HUES64 (cell line): ENCODE data around the gene NEMF.
"Not testable (repeated sequence)": the region's sequence is repeated elsewhere in the genome, so short reads cannot be mapped to it uniquely, and the experiment has no call there.

Source experiments
- H3K27ac ChIP-seq: 2 replicates; pipeline ENCODE4 v1.7.0; 2013; ENCODE audit warnings: low read depth, low read length, inconsistent platforms
- H3K27me3 ChIP-seq: 2 replicates; pipeline ENCODE4 v1.6.1; 2013; ENCODE audit warnings: mild to moderate bottlenecking, low read length; ENCODE audit not compliant: insufficient read depth
- H3K36me3 ChIP-seq: 2 replicates; pipeline ENCODE4 v1.6.1; 2013; ENCODE audit warnings: mild to moderate bottlenecking, low read length; ENCODE audit not compliant: insufficient read depth
- H3K4me1 ChIP-seq: 2 replicates; pipeline ENCODE4 v1.6.1; 2013; ENCODE audit warnings: mild to moderate bottlenecking, low read length, moderate library complexity; ENCODE audit not compliant: insufficient read depth
- H3K4me3 ChIP-seq: 2 replicates; pipeline ENCODE4 v1.5.1; 2013; ENCODE audit warnings: mild to moderate bottlenecking, low read length, moderate library complexity
- H3K9ac ChIP-seq: 2 replicates; pipeline ENCODE4 v1.6.1; 2013; ENCODE audit warnings: mild to moderate bottlenecking, low read depth, low read length
- H3K9me3 ChIP-seq: 2 replicates; pipeline ENCODE4 v1.6.1; 2013; ENCODE audit warnings: low read depth, low read length; ENCODE audit not compliant: insufficient read depth
- WGBS: fragments of 150-250, 120-280 bp; methylation state at CpG from one replicate; pipeline ENCODE4 v1.1.7; 2013; ENCODE audit warnings: missing lambda C conversion rate; 5-methylcytosine and 5-hydroxymethylcytosine counted together

Gene NEMF

DNA sequence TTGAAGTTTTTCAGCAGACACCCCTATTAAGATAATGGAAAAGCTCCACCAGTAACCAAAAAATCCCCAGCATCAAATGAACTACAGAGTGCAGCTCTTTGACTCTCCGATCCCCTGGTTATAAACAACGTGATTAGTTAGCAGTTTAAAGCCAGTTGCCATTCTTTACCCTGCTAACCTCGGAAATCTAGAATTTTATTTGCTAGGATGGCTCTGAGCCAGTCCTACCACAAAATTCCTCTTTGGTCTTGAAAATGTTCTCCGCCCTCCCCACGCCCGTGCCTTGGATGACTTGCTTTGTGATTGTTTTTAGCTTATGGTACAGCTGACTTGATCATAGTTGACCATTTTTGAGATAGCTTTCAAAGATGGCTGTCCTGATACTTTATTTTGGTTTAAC, 83.4 kb downstream of the NEMF start:
- Histone ChIP-seq H3K9me3 (no peaks in the 10 kb centered on the region), H3K4me1 (peaks cover 8% of the 10 kb centered on the region; the same call in 1 of the 2 replicates), H3K27me3 (no peaks in the 10 kb centered on the region), H3K4me3 (peak overlapping the region; percentile 98), H3K36me3 (peaks cover 17% of the 10 kb centered on the region), H3K27ac (peak overlapping the region; percentile 91; the same call in 1 of the 2 replicates), H3K9ac (peak overlapping the region; percentile 99)
- WGBS, result 66% methylated on average over 6 of the region's 6 CpGs

DNA sequence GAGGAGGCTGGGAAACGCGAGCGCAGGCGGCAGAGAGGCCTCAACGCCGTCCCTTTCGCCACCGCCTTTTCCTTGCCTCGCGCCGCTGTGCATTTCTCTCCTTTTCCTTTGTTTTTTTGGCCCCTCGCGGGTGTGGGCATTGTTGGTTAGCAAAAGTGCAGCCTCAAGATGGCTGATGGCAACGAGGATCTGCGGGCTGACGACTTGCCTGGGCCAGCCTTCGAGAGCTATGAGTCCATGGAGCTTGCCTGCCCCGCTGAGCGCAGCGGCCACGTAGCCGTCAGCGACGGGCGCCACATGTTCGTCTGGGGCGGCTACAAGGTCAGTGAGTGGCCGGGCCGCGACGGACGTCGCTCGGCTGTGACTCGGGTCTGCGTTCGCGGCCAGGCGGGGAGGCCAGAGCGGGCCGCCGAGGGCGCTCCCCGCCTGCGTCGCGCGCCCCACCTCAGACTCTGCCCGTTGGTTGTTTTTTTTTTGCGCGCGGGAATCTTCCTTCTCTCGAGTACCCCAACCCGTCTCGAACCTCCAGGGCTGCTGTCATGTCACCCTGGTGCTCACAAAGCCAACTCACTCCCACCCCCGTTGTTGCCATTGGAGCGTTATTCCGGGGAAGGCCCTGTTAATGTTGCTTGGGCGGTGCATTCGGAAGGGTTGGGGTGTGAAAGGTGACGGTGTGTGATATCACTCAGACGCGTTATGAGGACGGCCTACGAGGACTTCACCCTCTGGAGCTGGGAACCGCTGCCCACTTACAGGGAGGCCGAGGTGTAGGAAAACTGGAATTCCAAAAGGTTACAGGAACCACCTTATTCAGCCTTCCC, 84.1 kb downstream of the NEMF start:
- peak overlapping the region; percentile 98 for H3K4me3 ChIP-seq
- under 1% methylated on average over 67 of the region's 67 CpGs for WGBS
- no peaks in the 10 kb centered on the region for H3K27me3 ChIP-seq
- peaks cover 13% of the 10 kb centered on the region; the same call in 1 of the 2 replicates for H3K36me3 ChIP-seq
- peak overlapping the region; percentile 99 for H3K9ac ChIP-seq
- H3K27ac ChIP-seq, result peak overlapping the region; percentile 91
- peaks cover 8% of the 10 kb centered on the region; the same call in 1 of the 2 replicates for H3K4me1 ChIP-seq
- no peaks in the 10 kb centered on the region for H3K9me3 ChIP-seq

DNA sequence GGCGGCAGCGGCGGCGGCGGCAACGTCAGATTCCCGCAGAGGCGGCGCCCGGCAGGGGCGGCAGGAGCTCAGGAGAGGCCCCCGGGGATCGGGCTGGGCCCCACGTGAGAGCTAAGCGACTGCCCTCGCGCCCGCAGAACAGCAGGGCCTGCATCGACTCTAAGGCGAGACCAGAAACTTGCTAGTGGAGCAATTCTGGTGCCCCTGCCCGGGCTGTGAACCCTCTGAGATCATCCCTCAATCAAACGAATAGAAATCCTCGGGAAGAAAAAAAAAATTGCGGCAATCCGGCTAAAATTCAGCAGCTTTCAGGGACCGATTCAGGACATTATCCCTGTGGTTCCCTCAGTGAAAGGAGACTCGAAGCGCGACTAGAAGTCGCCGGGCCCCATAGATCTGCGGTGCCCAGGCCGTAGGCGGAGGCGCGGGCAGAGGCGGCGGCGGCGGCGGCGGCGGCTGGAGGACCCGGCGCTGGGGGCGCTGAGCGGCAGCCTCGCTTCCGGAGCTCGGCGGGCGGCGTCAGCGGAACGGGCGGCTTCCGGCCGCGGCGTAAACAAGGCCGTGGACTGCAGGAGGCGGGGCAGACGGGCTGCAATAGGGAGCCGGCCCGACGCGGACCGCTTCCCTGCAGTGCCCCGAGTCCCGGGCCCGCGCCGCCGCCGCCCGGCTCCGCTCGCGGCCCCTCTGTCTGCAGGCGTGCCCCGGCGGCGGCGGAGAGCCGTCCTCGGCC, 84.9 kb downstream of the NEMF start, which contains the start of gene KLHDC2:
Gene KLHDC2 (plus strand): TSS at position 583 of the 730 bp plus-strand sequence. CDS start 316 bp downstream, outside the sequence.
- H3K4me3 ChIP-seq, result peak within 1 kb of the TSS; percentile 98
- H3K9ac ChIP-seq, result peak within 1 kb of the TSS; percentile 99
- peak within 1 kb of the TSS; percentile 91 for H3K27ac ChIP-seq
- no peaks in the 10 kb centered on the region for H3K27me3 ChIP-seq
- H3K9me3 ChIP-seq, result no peaks in the 10 kb centered on the region
- peaks cover 8% of the 10 kb centered on the region; the same call in 1 of the 2 replicates for H3K4me1 ChIP-seq
- under 1% methylated on average over 86 of the region's 86 CpGs for WGBS
- H3K36me3 ChIP-seq, result peaks cover 12% of the 10 kb centered on the region; the same call in 1 of the 2 replicates

DNA sequence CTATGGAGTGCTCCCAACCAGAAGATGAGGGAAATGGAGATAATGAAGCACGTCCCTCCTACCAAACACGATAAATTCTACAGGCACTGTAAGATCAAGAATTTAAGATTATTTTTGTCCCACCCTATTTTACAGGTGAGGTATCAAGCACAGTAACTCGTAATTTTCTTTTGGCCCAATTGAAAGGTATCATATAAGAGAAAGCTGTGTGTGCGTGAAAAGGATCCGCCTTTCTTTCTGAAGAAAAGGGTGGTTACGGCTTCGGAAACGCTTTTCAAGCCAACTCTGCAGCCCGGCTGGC, 85.4 kb downstream of the NEMF start:
- WGBS, result 6% methylated on average over 9 of the region's 9 CpGs
- H3K4me1 ChIP-seq, result peaks cover 8% of the 10 kb centered on the region; the same call in 1 of the 2 replicates
- peak overlapping the region; percentile 91 for H3K27ac ChIP-seq
- no peaks in the 10 kb centered on the region for H3K9me3 ChIP-seq
- H3K4me3 ChIP-seq, result peak overlapping the region; percentile 98
- peaks cover 8% of the 10 kb centered on the region; the same call in 1 of the 2 replicates for H3K36me3 ChIP-seq
- H3K9ac ChIP-seq, result peak overlapping the region; percentile 99
- H3K27me3 ChIP-seq, result no peaks in the 10 kb centered on the region

DNA sequence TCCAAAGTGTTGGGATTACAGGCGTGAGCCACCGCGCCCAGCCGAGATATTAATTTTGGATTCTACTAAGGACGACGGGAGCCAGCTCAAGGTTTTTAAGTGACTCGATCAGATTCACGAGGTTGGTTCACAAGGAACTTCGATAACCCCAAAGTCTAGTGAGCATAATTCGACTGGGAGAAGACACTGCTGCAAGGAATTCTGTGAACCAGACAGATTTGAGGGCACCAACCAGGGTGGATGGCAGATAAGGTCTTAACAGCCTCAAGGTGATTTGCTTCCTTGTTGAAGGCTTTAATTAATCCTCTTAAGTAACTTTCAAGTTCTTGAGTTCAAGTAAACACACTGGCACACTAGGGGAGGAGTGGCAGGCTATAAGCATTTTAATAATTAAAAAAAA, 85.7 kb downstream of the NEMF start:
- H3K4me1 ChIP-seq, result peaks cover 8% of the 10 kb centered on the region; the same call in 1 of the 2 replicates
- H3K9me3 ChIP-seq, result no peaks in the 10 kb centered on the region
- no peaks in the 10 kb centered on the region for H3K27me3 ChIP-seq
- H3K9ac ChIP-seq, result peak overlapping the region; percentile 99; the same call in 1 of the 2 replicates
- H3K27ac ChIP-seq, result peak overlapping the region; percentile 91; the same call in 1 of the 2 replicates
- whole genome bisulfite sequencing, result 91% methylated on average over 10 of the region's 10 CpGs
- peaks cover 5% of the 10 kb centered on the region; the same call in 1 of the 2 replicates for H3K36me3 ChIP-seq
- peak overlapping the region; percentile 98 for H3K4me3 ChIP-seq

DNA sequence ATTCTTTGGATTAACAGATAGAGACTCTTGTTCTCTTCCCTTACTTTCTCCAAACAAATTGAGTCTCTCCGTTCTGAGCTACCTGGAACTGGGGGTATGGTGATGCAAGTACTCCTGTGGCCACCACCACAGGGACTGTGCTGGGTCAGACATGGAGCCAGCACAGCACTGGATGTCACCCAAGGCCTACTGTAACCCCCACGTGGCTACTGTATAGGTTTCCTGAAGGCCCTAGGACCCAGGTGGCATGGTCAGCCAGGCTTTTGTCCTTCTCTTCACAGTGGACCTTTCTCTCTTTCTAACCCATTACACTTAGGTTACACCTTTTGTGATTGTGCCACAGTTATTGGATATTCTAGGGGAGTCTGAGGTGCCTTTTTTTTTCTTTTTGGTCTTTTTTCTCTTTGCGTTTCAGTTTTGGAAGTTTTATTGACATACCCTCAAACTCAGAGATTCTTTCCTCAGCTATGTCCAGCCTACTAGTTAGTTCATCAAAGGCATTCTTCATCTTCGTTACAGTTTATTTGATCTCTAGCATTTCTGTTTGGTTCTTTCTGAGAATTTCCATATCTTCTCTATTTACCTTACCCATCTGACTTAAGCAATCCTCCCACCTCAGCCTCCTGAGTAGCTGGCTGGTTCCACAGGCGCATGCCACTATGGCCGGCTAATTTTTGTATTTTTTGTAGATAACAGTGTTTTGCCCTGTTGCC, 90.6 kb downstream of the NEMF start:
- Histone ChIP-seq H3K4me3 (no peak overlapping the region), H3K27me3 (no peaks in the 10 kb centered on the region), H3K4me1 (peaks cover 3% of the 10 kb centered on the region; the same call in 1 of the 2 replicates), H3K9ac (no peak overlapping the region), H3K9me3 (no peaks in the 10 kb centered on the region), H3K27ac (no peak overlapping the region), H3K36me3 (no peaks in the 10 kb centered on the region)
- WGBS, result 87% methylated on average over 6 of the region's 6 CpGs

DNA sequence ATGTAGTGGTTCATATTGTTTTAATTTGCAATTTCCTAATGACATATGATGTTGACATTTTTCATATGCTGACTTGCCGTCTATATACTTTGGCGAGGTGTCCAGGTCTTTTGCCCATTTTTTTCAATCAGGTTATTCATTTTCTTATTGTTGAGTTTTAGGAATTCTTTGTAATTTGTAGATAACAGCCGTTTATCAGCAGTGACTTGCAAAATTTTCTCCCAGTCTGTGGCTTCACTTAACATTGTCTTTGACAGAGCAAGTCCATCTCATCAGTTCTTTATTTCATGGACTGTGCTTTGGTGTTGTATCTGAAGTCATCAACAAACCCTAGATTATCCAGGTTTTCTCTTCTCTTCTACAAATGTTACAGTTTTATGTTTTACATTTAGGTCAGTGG, 97.2 kb downstream of the NEMF start:
- H3K4me1 ChIP-seq, result no peaks in the 10 kb centered on the region
- WGBS, result 94% methylated on average over 3 of the region's 3 CpGs
- H3K9ac ChIP-seq, result no peak overlapping the region
- H3K9me3 ChIP-seq, result no peaks in the 10 kb centered on the region
- H3K4me3 ChIP-seq, result no peak overlapping the region
- H3K27ac ChIP-seq, result no peak overlapping the region
- no peaks in the 10 kb centered on the region for H3K27me3 ChIP-seq
- H3K36me3 ChIP-seq, result no peaks in the 10 kb centered on the region

DNA sequence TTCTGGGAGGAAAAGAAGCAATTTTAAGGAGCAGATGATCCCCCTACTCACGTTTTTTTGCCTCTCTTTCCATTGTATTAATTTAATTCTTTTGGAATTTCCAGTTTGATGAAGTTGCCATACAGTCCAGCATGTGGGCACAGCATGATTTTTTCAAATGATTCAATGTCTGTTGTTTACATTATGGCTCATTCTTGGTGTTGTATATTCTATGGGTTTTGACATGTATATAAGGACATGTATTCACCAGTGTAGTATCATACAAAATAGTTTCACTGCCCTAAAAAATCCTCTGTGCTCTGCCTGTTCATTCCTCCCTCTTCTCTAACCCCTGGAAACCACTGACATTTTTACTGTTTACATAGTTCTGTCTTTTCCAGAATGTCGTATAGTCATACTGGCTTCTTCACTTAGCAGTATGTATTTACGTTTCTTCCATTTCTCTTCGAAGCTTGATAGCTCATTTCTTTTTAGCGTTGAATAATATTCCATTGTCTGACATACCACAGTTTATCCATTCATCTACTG, 98.0 kb downstream of the NEMF start:
- WGBS, result 83% methylated on average over 4 of the region's 5 CpGs
- no peak overlapping the region for H3K27ac ChIP-seq
- H3K36me3 ChIP-seq, result no peaks in the 10 kb centered on the region

DNA sequence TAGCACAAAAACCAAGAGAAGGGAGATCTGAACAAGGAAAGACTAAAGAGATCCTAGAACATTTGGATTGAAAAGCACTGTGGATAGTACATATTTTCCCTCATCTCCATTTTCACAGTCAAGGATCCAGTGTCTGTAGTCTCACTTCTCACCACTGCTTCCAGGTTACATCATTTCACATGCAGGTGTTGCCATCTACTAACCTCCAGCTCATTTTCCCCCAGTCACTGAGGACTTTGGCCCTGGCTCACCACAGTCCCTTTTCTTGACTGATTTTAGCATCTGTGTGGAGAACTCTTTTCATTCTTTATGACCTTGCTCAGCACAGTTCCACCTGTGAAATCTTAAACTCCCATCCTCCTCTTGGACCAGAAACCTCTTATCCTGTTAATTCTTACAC, 106.1 kb downstream of the NEMF start:
- not testable (repeated sequence) for H3K27me3 ChIP-seq, H3K9me3 ChIP-seq, H3K4me1 ChIP-seq, H3K4me3 ChIP-seq, H3K36me3 ChIP-seq, H3K27ac ChIP-seq, H3K9ac ChIP-seq

More for the DNA sequence above, 98.0 kb downstream of the NEMF start:
- H3K9me3 ChIP-seq, result no peaks in the 10 kb centered on the region
- no peaks in the 10 kb centered on the region for H3K27me3 ChIP-seq
- no peak overlapping the region for H3K4me3 ChIP-seq
- H3K4me1 ChIP-seq, result no peaks in the 10 kb centered on the region
- H3K9ac ChIP-seq, result no peak overlapping the region

DNA sequence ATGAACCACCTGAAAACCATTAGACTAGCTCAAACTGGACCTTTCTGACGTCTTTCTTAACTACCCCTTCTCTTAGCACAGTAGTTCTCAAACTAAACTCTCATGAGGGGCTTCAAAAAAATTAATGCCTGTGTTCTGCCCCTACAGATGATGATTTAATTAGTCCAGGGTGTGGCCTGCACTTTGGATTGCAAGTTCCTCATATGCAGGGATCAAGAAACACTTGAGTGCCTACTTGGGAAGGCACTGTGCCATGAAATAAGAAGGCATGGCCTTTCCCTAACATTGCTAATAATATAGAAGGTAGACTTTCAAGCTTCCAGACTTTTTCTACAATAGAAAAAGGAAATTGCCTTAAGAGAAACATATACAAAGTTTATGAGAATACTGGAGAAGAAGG, 107.4 kb downstream of the NEMF start:
- Histone ChIP-seq H3K27me3 (no peaks in the 10 kb centered on the region), H3K36me3 (no peaks in the 10 kb centered on the region), H3K9me3 (no peaks in the 10 kb centered on the region), H3K4me3 (no peak overlapping the region), H3K9ac (no peak overlapping the region), H3K4me1 (no peaks in the 10 kb centered on the region), H3K27ac (no peak overlapping the region)
- WGBS, result 68% methylated on average over 1 of the region's 1 CpG
